SK-N-SH (cell line): ENCODE results near the gene MICALL1. TPM values are rescaled to one million over a fixed set of nuclear protein-coding genes. Genes with fewer than 3 reads are reported as not detected.

ENCODE experiments used
- CTCF ChIA-PET: fragments of 300-600, 350-600 bp; formaldehyde crosslinking; extraction: SDS; loops from one replicate; lab custom pipeline; 2021; lab: Yijun Ruan, JAX
- POLR2A ChIA-PET: fragments of 350-600 bp; sonication (Branson Sonifier 250); formaldehyde crosslinking; extraction: SDS; loops from one replicate; lab custom pipeline; 2020; ENCODE audit warnings: antibody characterized with exemption, inconsistent platforms; lab: Yijun Ruan, JAX
- DNase-seq: peaks from one replicate; pipeline ENCODE4 v3.0.0; 2012
- H2AFZ ChIP-seq: fragments of 200-600 bp; sonication (generic); 2 replicates; pipeline ENCODE4 v1.8.1; 2016; ENCODE audit warnings: antibody characterized with exemption, mild to moderate bottlenecking, low read depth
- H3F3A ChIP-seq: fragments of 200-600 bp; sonication (generic); replicated peaks from 2 replicates; pipeline ENCODE3; 2016; ENCODE audit warnings: antibody characterized with exemption, mild to moderate bottlenecking; ENCODE audit not compliant: insufficient read depth
- H3K27ac ChIP-seq, 2 experiments: fragments of 200-500 bp in 1 of 2; fragments of 200-600 bp in 1 of 2; sonication (Bioruptor generic) in 1 of 2; sonication (generic), shearing (Covaris generic) in 1 of 2; 2 replicates each; pipeline versions ENCODE4 v1.5.1 to v1.6.1; 2014 to 2016; ENCODE audit warnings: low read depth in 2 of 2, inconsistent platforms in 1 of 2, low read length in 1 of 2, mild to moderate bottlenecking in 1 of 2, mixed read lengths in 1 of 2
- H3K27me3 ChIP-seq: fragments of 200-600 bp; sonication (generic), shearing (Covaris generic); 2 replicates; pipeline ENCODE4 v1.6.1; 2016; ENCODE audit warnings: mixed run types; ENCODE audit not compliant: insufficient read depth
- H3K36me3 ChIP-seq, 2 experiments: fragments of 200-500 bp in 1 of 2; fragments of 200-600 bp in 1 of 2; sonication (Bioruptor generic) in 1 of 2; sonication (generic) in 1 of 2; replicated peaks in 1 of 2; 2 replicates each; pipeline versions ENCODE3 to v1.5.1; 2014 to 2016; ENCODE audit warnings: low read length in 1 of 2, mild to moderate bottlenecking in 1 of 2; ENCODE audit not compliant: insufficient read depth in 2 of 2, control insufficient read depth in 1 of 2
- H3K4me1 ChIP-seq, 2 experiments: fragments of 200-500 bp in 1 of 2; fragments of 200-600 bp in 1 of 2; sonication (Bioruptor generic) in 1 of 2; sonication (generic), shearing (Covaris generic) in 1 of 2; 2 replicates each; pipeline versions ENCODE4 v1.5.1 to v1.6.1; 2014 to 2016; ENCODE audit warnings: low read depth in 1 of 2, low read length in 1 of 2, mixed run types in 1 of 2; ENCODE audit not compliant: insufficient read depth in 2 of 2, control insufficient read depth in 1 of 2
- H3K4me2 ChIP-seq: fragments of 200-600 bp; sonication (generic), shearing (Covaris generic); 2 replicates; pipeline ENCODE4 v1.6.1; 2017; ENCODE audit warnings: mixed run types
- H3K4me3 ChIP-seq, 2 experiments: fragments of 200-500 bp in 1 of 2; fragments of 200-600 bp in 1 of 2; sonication (Bioruptor generic) in 1 of 2; sonication (generic), shearing (Covaris generic) in 1 of 2; 2 replicates each; pipeline versions ENCODE4 v1.5.1 to v1.8.1; 2014 to 2016; ENCODE audit warnings: low read depth in 2 of 2, inconsistent platforms in 1 of 2, low read length in 1 of 2, mild to moderate bottlenecking in 1 of 2, mixed read lengths in 1 of 2, moderate library complexity in 1 of 2
- H3K79me2 ChIP-seq: fragments of 200-600 bp; sonication (generic); 2 replicates; pipeline ENCODE4 v1.8.1; 2017; ENCODE audit warnings: mild to moderate bottlenecking; ENCODE audit not compliant: insufficient read depth
- H3K9ac ChIP-seq: fragments of 200-600 bp; sonication (generic); 2 replicates; pipeline ENCODE4 v1.6.1; 2017; ENCODE audit warnings: mixed run types
- H3K9me2 ChIP-seq: fragments of 200-600 bp; sonication (generic); 2 replicates; pipeline ENCODE4 v1.6.1; 2017; ENCODE audit warnings: mixed run types
- H3K9me3 ChIP-seq: fragments of 200-600 bp; sonication (generic); 2 replicates; pipeline ENCODE4 v1.6.1; 2017; ENCODE audit warnings: mixed run types, mild to moderate bottlenecking, moderate library complexity
- H4K20me1 ChIP-seq: fragments of 200-600 bp; sonication (generic); 2 replicates; pipeline ENCODE4 v1.6.1; 2017; ENCODE audit warnings: mild to moderate bottlenecking, mixed run types; ENCODE audit not compliant: insufficient read depth
- ELF1 ChIP-seq: IDR thresholded peaks from 2 replicates; pipeline ENCODE4 v1.4.0; 2012
- FOSL2 ChIP-seq: IDR thresholded peaks from 2 replicates; pipeline ENCODE4 v1.4.0; 2012; ENCODE audit warnings: low read depth, mild to moderate bottlenecking, moderate library complexity, borderline replicate concordance
- IRF3 ChIP-seq: fragments of 150-350 bp; IDR thresholded peaks from 2 replicates; pipeline ENCODE4 v1.6.1; 2016; ENCODE audit warnings: mild to moderate bottlenecking, low read depth, low read length
- MAX ChIP-seq: IDR thresholded peaks from 2 replicates; pipeline ENCODE4 v1.4.0; 2012; ENCODE audit warnings: low read depth
- MEF2A ChIP-seq: IDR thresholded peaks from 2 replicates; pipeline ENCODE4 v1.4.0; 2012; ENCODE audit warnings: low read depth, borderline replicate concordance
- MXI1 ChIP-seq: IDR thresholded peaks from 2 replicates; pipeline ENCODE4 v1.6.1; 2012; ENCODE audit warnings: mild to moderate bottlenecking, low read depth, low read length, improper control_type of control experiment
- NRF1 ChIP-seq: IDR thresholded peaks from 2 replicates; pipeline ENCODE4 v1.6.1; 2012; ENCODE audit warnings: low read depth, mild to moderate bottlenecking, low read length
- RAD21 ChIP-seq: IDR thresholded peaks from 2 replicates; pipeline ENCODE4 v1.6.1; 2012; ENCODE audit warnings: mild to moderate bottlenecking, low read length
- RCOR1 ChIP-seq: fragments of 150-350 bp; IDR thresholded peaks from 2 replicates; pipeline ENCODE4 v1.6.1; 2017; ENCODE audit warnings: antibody characterized with exemption, low read length
- REST ChIP-seq: IDR thresholded peaks from 2 replicates; pipeline ENCODE4 v1.6.1; 2012; ENCODE audit warnings: mild to moderate bottlenecking, low read depth, low read length, moderate library complexity
- ZBTB33 ChIP-seq: IDR thresholded peaks from 2 replicates; pipeline ENCODE4 v1.4.0; 2012; ENCODE audit warnings: low read depth, borderline replicate concordance
- WGBS: methylation state at CpG from one replicate; pipeline ENCODE4 v1.1.6; 2017; ENCODE audit warnings: low lambda C conversion rate; 5-methylcytosine and 5-hydroxymethylcytosine counted together
- polyA plus RNA-seq, 3 experiments: library from polyadenylated mRNA; depleted of rRNA; stranded (reverse); fragments of >200 nt; gene quantifications; 2 replicates each; pipeline ENCODE4 v1.2.3, GENCODE V29; 2012

Gene MICALL1
- polyA plus RNA-seq, 1 of the 3 experiments (the other 2 are of a cell fraction) = 12.9 TPM

- TF ChIP-seq REST = no peak
These were observed 24.3 kb downstream of the MICALL1 start (continued) for GRCh38 chr22:37930270-37930951.

GRCh38 chr22:37930952-37931440, 24.9 kb downstream of the MICALL1 start:
- H3K36me3 ChIP-seq = peaks cover 21 to 30% of the 10 kb centered on the region in 2 experiments
- H2AFZ ChIP-seq = no peak overlapping the region
- H3K79me2 ChIP-seq = no peaks in the 10 kb centered on the region; the same call in 1 of the 2 replicates
- no peaks in the 10 kb centered on the region for H3K9me2 ChIP-seq
- no peak for DNase-seq
- peaks cover 6 to 7% of the 10 kb centered on the region in 2 experiments; a peak in 3 of 4 replicates for H3K4me1 ChIP-seq
- no peak overlapping the region for H3K27ac ChIP-seq
- CTCF ChIA-PET = interaction anchor here (1.0 to 1.9 kb wide), 3 partner anchors 25 to 113 kb away, joined by 3 to 10 read pairs (median 3); partner anchors contain the start of gene MICALL1
- H3K9ac ChIP-seq = no peak overlapping the region
- WGBS = 75% methylated on average over 2 of the region's 2 CpGs
- no peaks in the 10 kb centered on the region for H3K9me3 ChIP-seq
- H3K27me3 ChIP-seq = no peaks in the 10 kb centered on the region
- TF ChIP-seq RAD21 (no peak), MEF2A (no peak), MAX (no peak), RCOR1 (no peak), MXI1 (no peak), ELF1 (no peak), FOSL2 (no peak), IRF3 (no peak), NRF1 (no peak), ZBTB33 (no peak)
- TF ChIP-seq, all 33 proteins: peak for 0
- POLR2A ChIA-PET = interaction anchor here (0.9 kb wide), 1 partner anchor 26 kb away, joined by 3 read pairs; no protein-coding TSS in a partner anchor
- H3K4me2 ChIP-seq = no peak overlapping the region
- peaks cover 14% of the 10 kb centered on the region for H3F3A ChIP-seq
- H4K20me1 ChIP-seq = peaks cover 8% of the 10 kb centered on the region; the same call in 1 of the 2 replicates
- H3K4me3 ChIP-seq = no peak overlapping the region
